Activated CD8-positive, alpha-beta memory T cell treated with anti-CD3 and anti-CD28 coated beads, Interleukin-2, amount 50 U/mL, for 1 hour (primary cell): ENCODE results near the gene FBN2.
"Not testable (repeated sequence)": the region's sequence is repeated elsewhere in the genome, so short reads cannot be mapped to it uniquely, and the experiment has no call there.

Source experiments
- DNase-seq: peaks from one replicate; pipeline ENCODE4 v3.0.0-alpha.2; 2020; ENCODE audit errors: extremely low read depth

The FBN2 gene

GRCh38 chr5:128534726-128535125, 3.3 kb downstream of the FBN2 start:
- no peak for DNase-seq

DNA sequence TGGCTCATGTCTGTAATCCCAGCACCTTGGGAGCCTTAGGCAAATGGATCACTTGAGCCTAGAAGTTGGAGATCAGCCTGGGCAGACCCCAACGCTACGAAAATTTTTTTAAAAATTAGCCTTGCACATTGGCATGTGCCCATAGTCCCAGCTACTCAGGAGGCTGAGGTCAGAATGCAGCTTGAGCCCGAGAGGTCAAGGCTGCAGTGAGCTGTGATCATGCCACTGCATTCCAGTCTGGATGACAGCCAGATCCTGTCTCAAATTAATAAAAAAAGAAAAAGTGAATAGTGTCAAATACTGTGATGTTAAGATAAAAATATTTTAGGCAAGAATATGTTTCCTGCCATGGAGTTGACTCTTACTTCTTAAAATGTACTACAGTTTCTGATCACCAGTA, 5.3 kb downstream of the FBN2 start:
- DNase-seq = no peak

DNA sequence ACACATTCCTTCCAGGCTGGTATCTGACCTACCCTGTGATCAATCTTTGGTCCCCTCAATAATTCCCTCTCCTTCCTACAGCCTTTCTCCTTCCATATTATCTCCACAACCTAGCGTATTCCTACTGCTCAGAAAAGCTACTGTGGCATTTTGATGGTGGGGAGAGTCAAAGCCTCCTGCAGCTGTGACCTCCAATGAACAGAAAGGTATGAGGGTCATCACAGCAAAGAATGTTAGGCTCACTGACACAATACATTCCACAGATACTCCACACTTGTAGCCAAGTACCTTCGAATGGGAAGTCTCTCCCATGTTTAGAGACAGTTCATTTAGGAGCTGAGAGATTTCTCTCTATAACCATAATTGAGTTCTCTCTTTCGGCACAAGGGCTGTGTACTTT, 5.9 kb downstream of the FBN2 start:
- no peak for DNase-seq

DNA sequence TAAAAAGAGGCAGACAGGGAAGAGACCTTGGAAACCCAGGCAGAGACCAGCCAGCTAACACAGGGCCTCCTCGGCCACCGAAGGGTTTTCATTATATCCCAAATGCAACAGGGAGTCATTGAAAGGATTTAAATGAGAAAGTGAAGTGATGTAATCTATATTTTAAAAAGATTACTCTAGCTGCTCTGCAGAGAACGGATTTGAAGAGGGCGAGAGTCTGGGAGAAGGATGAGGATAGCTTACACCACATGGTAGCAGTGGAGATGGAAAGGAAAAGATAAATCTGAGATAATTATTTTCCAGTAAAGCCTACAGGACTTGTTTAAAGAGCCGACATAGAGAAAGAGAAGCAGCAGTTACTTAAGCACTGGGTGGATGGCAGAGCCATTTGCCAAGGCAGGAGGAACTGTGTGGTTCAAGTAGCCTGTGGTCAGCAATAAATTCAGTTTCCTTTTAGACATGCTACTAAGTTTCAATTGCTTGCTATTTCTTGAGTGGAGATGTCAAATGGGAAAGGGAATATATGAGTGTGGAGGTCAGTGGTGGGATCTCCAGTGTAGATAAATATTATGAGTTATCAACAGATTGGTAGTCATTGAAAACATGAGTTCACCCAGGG, 9.3 kb downstream of the FBN2 start:
- no peak for DNase-seq

DNA sequence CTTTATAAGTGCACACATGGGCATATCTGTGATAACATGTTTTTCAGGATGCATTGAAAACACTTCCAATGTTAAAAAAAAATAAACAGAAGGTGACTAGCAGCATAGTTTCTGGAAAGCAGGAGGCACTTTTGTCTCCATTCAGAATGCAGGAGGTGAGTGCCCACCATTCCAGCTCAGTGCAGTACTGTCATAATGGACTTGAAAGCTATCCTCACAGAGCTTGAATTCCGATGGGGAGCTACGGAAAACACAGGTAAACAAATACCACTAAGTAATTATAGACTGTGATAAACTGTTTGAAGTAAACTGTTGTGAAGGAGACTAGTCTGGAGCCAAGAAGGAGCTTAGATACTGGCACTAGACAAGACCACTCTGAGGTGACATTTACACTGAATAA, 9.9 kb downstream of the FBN2 start:
- no peak for DNase-seq

- DNase-seq = no peak
These were observed 11.0 kb downstream of the FBN2 start for GRCh38 chr5:128527077-128527476.

- no peak for DNase-seq
These were observed 15.7 kb downstream of the FBN2 start for GRCh38 chr5:128522336-128522735.

DNA sequence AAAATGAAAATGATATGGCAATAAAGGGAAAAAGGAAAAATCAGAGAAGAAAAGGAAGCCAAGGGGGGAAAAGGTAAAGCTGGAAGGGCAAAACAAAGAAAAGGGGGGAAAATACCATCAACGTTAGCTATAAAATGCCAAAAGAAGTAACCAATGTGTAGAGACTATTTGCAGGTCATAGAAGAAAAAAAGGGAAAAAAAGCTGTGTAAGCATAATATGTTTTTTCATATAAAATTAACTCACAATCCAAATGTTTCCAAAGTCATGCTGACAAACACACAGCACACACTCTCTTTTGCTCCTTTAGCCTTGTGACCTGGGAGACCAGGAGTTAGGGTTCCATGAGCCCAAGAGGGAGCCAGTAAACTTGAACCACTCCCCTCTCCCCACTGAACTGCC, 18.2 kb downstream of the FBN2 start:
- DNase-seq = no peak

DNA sequence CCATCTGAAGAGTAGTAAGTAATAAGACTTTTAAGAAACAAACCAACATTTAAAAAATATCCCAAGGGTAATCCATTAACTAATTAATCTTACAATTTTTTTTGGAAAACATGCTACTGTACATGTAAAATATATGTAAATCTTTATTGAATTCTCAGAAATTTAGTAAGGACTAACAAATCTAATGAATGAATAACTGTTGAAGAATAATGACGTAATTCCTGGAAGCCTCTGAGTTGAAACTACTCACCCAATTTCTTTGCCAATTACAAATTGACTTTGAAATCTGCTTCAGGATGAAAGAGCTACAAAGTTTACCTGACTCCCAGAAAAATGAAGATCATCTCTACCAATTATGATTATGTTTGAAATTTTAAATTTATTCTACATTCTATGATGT, 21.1 kb downstream of the FBN2 start:
- no peak for DNase-seq

DNA sequence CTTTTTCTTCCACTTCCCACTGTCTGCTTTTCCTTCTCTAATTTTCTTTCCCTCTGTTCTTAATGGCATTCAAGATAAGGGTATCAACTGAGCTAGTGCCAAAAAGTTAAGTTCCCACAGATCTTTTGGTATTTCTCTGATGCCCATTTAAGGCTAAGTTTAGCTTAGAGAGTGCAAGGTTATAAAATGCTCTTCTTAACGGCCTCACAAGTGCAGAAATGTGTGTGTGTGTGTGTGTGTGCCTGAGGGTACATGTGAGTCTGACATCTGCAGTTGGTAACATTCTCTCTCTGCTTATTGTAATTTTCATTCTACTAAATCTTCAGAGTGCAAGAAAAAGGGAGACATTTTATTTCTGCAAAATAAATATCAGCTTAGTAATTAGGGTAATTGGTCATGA, 24.2 kb downstream of the FBN2 start:
- DNase-seq = no peak

DNA sequence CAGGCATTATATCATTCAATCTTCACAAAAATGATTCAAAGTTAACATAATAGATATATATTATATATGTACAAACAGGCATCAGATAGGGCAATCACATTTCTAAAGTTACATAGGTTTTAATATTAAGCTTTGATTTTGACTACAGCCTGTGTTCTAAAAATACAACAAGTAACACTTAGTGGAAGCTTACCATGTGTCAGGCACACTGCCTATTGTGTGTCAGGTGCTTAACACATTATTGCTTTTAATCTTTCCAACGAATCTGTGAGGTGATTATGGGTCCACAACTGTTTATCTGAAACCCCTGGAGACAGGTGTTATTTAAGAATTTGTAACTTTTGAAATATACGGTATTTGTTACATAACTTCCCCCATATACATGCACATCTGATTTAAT, 25.2 kb downstream of the FBN2 start:
- no peak for DNase-seq

DNA sequence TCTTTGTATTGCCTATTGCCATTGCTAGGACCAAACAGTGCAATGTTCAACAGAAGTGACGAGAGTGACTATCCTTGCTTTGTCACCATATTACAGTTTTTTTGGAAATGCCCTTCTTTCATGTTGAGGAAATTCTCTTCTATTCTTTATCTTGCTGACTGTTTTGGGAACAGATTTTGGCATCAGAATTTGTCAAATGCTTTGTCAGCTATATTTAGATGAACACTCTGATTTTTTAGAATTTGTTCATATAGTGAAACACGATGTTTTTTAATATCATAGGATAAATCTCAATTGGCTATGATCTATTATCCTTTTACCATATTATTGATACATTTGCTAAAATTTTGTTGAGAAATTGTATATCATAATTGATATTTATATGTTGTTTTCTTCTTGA, 31.4 kb downstream of the FBN2 start:
- DNase-seq = no peak

- not testable (repeated sequence) for DNase-seq
These were observed 34.3 kb downstream of the FBN2 start for GRCh38 chr5:128503727-128504126.

DNA sequence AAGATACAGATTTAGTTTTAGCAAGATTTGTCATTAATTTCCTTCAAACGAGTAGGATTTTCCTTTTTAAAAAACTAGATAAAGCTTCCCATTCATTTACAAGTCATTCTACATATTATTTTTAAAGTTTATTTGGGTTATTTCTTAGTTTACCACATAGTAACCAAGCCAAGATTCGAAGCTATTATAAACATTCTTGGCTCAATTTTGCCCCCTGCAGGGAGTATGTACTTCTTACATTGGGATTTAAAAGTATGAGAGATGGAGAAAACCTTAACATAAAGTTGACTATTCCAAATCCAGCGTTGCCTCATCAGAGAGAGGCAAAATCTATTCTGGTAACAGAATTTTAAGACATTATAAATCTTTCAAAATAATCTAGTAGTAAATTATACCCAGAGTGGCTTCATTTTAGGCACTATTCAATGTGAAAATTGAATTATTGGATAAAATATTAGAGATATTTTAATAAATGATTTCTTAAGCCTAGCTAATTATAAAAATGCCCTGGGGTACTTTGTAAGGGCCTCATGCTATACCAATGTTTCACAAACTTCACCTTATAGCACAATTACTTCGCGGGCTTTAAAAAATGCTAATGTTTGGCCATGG, 39.1 kb downstream of the FBN2 start:
- no peak for DNase-seq

GRCh38 chr5:128494516-128494915, 43.5 kb downstream of the FBN2 start:
- DNase-seq = no peak

- DNase-seq = no peak
These were observed 44.3 kb downstream of the FBN2 start for GRCh38 chr5:128493657-128494329.

DNA sequence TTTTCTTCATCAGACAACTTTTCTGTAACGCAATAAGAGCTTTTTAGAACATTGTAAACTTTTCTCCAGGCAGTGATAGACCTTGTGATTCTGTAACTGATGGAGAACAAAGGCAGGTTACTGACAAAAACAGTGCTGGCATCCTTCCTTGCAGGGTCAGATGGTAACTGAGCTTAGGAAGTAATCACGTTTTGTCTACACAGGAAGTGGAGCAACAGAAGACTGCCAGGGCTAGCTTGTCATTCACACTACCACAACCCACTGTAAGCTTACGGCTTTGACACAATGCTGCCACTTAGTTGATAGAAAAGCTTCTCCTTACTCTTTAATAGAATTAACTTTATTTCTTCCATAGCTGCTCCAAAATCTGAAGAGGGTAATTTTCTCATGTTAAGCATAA, 46.8 kb downstream of the FBN2 start:
- DNase-seq = no peak

GRCh38 chr5:128490761-128491160, 47.3 kb downstream of the FBN2 start:
- DNase-seq = no peak

DNA sequence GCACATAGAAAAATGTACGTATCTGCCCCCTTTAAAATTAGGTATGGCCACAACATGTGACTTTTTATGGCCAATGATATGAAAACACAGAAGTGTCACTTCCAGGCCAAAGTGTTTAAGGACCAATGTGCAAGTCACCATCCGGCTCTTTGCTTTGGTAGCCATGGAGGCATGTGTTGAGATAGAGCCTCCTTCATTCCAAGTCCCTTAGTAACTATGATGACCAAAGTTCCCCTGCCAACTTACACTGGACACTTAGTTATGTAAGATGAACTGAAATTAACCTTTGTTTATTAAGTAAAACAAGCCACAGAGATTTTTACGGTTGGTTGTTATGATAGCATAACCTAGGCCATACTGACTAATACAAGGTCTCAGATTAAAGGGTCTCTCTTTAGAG, 51.0 kb downstream of the FBN2 start:
- no peak for DNase-seq

GRCh38 chr5:128483738-128484137, 54.3 kb downstream of the FBN2 start:
- no peak for DNase-seq

DNA sequence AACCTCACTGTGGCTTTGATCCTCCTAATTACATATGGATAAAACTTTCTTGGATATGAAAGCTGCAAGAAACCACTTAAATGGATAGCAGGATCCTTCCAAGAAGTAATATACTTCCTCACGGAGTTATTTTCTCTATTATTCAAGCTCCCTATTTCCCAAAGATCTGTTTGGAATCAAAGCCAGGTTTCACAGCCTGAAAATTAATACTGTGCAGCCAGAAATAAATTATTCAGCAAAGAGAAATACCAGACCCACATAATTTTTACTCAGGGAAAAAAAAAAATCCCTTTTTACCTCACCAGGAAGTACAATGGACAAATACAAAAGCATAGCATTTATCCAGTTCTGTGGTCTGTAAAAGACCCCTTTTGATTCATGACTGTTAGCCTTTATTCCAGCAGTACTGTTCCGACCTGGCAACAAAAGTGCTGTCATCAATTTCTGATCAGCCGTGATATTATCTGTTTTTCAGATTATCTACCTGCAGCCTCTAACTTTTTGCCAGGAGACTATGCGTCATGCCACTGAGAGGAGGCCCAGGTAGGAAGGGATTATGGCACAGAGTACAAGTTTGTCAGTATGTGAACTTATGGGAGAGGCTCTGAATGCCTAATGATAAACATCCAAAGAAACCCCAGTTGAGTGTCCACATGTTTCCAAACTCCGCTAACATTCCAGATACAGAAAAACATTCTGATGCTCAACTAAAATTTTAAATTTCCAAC, 57.0 kb downstream of the FBN2 start:
- DNase-seq = no peak

GRCh38 chr5:128480158-128480557, 57.9 kb downstream of the FBN2 start:
- no peak for DNase-seq
